ENCODE data around the gene TNIP2. TPM values are rescaled to one million over a fixed set of nuclear protein-coding genes. Genes with fewer than 3 reads are reported as not detected.

TNIP2 gene
- total and polyA plus RNA-seq, 11 donors, result 12.6 to 94.5 (median 23.4) TPM

DNA sequence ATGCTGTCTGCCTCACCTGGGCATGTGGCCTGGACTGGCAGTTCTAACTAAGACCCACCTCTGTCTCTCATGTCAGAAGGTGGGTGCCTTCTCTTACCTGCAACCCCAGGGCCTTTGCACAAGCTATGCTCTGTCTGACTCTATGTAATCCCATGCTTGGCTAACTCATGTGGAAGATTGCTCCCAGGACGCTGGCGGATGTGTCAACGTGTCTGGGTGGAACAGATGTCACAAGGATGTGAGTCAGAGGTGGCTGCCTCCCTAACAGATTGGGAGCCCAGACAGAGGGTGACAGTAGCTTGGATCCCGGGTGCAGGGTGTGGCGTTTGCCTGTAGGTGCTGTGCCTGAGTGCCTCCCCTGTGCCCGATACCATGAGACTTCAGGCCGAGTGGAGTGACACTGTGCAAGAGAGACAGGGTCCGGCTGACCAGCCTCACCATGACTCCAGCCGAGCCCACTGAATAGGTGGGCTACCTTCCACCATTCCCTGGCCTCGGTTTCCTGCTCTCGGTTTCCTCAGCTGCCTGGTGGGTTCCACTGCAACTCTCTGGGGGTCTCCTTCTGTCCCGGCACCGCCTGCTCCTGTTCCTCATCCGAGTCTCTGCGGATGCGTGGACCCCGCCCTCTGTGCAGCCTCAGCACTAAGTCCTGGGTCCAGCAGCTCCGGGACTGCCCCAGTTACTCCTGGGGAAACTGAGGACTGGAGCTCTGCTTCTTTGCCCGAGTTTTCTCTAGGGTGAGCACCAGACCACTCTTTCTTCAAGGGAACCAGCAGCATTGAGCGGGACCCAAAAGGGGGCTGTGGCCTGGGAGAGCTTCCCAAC lies 47.7 kb upstream of the TNIP2 start:
- peaks cover 48 to 95% (median 89%) of the 10 kb centered on the region in 12 donors for H3K4me1 ChIP-seq
- H3K27me3 ChIP-seq, result no peaks in the 10 kb centered on the region
- TF ChIP-seq POLR2A (IDR thresholded peaks at IDR 0.05), result no peak
- TF ChIP-seq, protein P1, sequence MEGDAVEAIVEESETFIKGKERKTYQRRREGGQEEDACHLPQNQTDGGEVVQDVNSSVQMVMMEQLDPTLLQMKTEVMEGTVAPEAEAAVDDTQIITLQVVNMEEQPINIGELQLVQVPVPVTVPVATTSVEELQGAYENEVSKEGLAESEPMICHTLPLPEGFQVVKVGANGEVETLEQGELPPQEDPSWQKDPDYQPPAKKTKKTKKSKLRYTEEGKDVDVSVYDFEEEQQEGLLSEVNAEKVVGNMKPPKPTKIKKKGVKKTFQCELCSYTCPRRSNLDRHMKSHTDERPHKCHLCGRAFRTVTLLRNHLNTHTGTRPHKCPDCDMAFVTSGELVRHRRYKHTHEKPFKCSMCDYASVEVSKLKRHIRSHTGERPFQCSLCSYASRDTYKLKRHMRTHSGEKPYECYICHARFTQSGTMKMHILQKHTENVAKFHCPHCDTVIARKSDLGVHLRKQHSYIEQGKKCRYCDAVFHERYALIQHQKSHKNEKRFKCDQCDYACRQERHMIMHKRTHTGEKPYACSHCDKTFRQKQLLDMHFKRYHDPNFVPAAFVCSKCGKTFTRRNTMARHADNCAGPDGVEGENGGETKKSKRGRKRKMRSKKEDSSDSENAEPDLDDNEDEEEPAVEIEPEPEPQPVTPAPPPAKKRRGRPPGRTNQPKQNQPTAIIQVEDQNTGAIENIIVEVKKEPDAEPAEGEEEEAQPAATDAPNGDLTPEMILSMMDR (IDR thresholded peaks at IDR 0.05), result no peak
- peaks cover 0 to 12% (median 0%) of the 10 kb centered on the region in 9 donors for H3K36me3 ChIP-seq
- H3K27ac ChIP-seq, result peak overlapping the region in 9 of 12 donors; percentile 31 to 86 (median 76)
- H3K9me3 ChIP-seq, result no peaks in the 10 kb centered on the region
- peak in 3 of 5 donors; percentile 35 to 69 (median 59) for DNase-seq
- intact Hi-C loops (cut with DNase I), result loop anchor here in 1 of 10 donors (5.0 kb wide), 1 partner anchor 38 kb away; the partner anchor contains the start of gene ADD1
- ATAC-seq, result no peak
- 81 to 91% (median 84%) methylated on average over 20 of the region's 20 CpGs for WGBS, 4 donors
- no peak overlapping the region for H3K4me3 ChIP-seq

DNA sequence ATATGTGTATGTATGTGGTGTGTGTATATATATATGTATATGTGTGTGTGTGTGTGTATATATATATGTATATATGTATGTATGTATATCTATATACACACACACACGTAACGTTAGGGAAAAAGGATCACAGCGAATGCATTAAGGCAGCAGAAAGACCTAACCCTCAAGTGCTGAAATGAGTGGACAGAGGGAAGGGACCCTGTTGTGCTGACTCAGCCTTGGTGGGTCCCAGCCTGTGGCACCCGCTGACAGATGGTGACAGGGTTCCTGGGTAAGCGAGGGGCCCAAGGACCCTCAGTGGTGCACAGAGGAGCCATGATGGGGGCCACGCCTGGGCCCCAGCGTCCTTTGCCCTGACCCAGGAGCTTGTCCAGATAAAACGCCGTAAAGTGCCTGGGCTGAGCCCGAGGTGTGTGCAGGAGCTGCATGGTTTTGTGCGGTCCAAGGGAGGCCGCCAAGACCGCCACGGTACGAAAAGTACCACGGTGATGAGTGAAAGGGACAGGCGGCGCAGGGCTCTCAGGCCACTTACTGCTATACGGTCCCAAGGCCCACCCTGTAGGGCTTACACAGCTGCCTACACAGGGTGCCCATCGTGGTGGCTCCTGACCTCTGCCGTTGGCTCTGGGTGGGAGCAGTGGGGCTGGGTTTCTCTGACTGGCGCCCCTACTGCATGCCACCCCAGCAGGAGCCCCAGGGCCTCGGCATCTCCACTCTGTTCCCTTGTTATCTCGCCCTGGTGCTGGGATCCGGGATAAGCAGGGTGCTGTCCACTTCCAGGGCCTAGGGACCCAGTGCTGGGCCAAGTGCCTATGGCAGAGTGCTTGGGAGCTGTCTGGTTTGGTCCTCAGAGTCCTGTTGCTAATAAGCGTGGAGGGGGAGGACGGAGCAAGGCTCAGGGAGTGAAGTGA lies 46.7 kb upstream of the TNIP2 start:
- TF ChIP-seq POLR2A (IDR thresholded peaks at IDR 0.05), result no peak
- TF ChIP-seq, protein P1 (IDR thresholded peaks at IDR 0.05), result no peak
- Histone ChIP-seq H3K9me3 (no peaks in the 10 kb centered on the region), H3K27ac (peak overlapping the region in 7 of 12 donors; percentile 9 to 82 (median 44)), H3K27me3 (no peaks in the 10 kb centered on the region), H3K4me3 (no peak overlapping the region), H3K4me1 (peaks cover 54 to 98% (median 92%) of the 10 kb centered on the region in 12 donors), H3K36me3 (peaks cover 0 to 7% (median 0%) of the 10 kb centered on the region in 9 donors)
- ATAC-seq (no peak), DNase-seq (peak in 3 of 5 donors; percentile 21 to 51 (median 25))
- intact Hi-C loops (cut with DNase I), result loop anchor here in 1 of 10 donors (5.0 kb wide), 1 partner anchor 39 kb away; the partner anchor contains the start of gene ADD1
- WGBS, 4 donors, result 88 to 93% (median 90%) methylated on average over 21 to 27 of the region's 27 CpGs

DNA sequence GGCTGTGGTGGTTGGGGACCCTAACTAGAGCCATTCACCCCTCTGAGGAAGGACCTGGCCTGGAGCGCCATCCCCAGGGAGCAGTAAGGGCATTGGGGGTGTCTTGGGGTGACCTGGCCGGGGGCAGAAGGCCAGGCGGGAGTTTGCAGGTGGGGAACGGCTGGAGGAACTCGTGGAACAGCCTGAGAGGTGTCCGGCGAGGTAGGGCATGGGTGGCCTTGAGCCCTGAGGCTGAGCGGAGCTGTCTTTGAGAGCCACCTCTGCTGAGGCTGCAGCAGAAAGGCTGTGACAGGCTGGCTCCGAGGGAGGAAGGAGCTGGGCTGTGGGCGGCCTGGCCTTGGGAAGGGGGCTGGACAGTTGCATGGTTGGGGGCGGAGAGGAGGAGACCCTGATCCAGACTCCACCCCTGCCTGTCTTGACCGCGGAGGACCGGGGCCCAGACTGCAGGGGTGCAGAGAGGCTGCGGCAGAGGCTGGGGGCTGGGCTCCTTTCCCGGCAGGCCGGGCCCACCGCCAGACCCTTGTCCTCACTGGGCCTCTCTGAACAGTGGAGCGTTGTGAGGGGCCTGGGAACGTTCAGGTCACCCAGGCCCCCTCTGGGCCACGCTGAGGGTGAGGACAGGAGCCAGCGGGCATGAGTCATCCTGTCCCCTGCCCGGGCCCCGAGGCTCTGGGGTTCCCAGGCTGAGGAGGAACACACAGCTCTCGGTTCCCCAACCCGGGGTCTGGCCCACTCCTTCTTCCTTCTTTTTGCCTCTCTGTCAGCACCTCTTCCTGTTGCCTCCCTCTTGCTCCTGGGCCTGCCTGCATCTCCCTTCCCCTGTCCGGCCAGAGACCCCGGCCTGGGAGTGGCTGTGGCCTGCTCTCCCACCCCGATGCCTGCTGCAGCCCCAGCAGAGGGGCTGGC lies 44.8 kb upstream of the TNIP2 start:
- Histone ChIP-seq H3K4me3 (peak overlapping the region in 9 of 12 donors; percentile 12 to 60 (median 33)), H3K4me1 (peaks cover 55 to 98% (median 92%) of the 10 kb centered on the region in 12 donors), H3K27ac (peak overlapping the region; percentile 76 to 96 (median 88)), H3K27me3 (no peaks in the 10 kb centered on the region), H3K9me3 (no peaks in the 10 kb centered on the region), H3K36me3 (peaks cover 0 to 13% (median 0%) of the 10 kb centered on the region in 9 donors)
- ATAC-seq, result peak; percentile 72 to 81 (median 74)
- peak; percentile 81 to 93 (median 89) for DNase-seq
- TF ChIP-seq, protein P1 (IDR thresholded peaks at IDR 0.05), result no peak
- peak in 1 of 2 donors; percentile 36 for TF ChIP-seq POLR2A (IDR thresholded peaks at IDR 0.05)
- intact Hi-C loops (cut with DNase I), result loop anchor here in 1 of 10 donors (5.0 kb wide), 1 partner anchor 41 kb away; the partner anchor contains the start of gene ADD1
- WGBS, 4 donors, result 17 to 24% (median 18%) methylated on average over 14 to 29 of the region's 29 CpGs

Data from heart left ventricle (tissue), 16 donors.